Astrocyte of the hippocampus (primary cell): Measurements from ENCODE around the gene RYR2.
"Not testable (repeated sequence)": the region's sequence is repeated elsewhere in the genome, so short reads cannot be mapped to it uniquely, and the experiment has no call there.

Experiments used
- DNase-seq: peaks from one replicate; pipeline ENCODE4 v3.0.0; 2011; ENCODE audit warnings: low read depth, low spot score

RYR2 gene

DNA sequence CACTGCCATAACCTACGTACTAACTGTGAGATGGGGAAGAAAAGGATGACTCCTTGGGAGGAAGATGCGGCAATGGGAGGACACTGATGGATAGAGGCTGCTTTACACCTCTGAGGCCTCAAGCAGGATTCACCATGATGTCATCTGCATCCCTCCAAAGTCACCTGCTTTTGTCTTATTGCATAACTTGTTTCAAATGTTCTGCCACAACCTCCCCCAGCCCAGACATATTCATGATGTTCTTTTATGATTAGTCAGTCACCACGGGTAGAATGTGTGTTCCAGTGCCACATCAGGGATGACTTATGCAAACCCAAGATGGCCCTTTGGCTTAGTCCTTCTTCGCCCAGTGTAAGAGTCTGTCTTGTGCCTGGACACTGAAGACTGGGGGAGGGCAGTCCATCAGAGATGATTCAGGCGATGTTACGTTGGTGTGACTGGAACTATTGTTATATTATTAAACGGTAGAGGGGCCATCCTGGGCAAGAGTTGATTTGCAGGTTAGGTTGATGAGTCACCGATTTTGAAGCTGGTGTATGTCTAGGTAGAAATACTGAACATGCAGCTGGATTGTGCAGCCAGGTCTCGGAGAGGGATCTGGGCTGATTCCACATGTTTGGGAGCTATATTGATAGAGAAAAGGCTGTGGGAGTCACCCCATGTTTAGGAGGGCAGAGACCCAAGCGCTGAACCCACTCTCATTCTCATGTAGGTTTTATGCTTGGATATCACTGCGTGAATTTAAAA is 32.6 kb downstream of the RYR2 start:
- no peak for DNase-seq

DNA sequence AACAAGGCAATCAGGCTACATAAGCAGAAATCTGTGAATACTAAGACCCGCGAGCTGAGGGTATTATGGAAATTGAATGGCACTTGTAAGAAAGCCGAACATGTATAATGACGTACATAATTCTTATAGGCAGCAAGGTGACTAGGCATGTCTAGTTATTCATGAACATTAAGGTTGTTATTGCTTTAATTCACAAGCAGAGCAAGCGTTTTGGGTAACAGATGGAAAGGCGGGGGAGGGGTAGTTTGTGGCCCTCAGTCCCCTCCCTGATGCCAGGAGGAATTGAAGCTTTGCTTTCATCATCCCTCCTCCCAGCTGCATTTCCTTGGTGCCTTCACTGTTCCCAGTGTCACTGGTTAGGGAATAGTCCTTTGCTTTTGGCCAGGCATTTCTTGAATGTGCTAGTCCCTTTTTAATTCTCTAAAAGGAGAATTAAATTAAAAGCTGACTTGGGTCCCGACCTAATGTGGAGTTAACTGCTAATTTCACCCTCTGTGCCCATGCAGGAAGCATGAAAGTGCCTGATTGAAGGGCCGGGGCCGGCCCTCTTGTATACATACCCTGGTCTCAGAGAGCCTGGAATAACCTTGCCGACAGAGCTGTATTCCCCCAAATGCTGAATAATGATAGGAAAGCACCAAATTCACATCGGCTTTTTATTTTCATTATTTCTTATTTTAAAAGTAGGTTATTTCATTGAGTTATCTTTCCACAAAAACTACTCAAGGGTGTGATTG is 42.5 kb downstream of the RYR2 start:
- DNase-seq: no peak

DNA sequence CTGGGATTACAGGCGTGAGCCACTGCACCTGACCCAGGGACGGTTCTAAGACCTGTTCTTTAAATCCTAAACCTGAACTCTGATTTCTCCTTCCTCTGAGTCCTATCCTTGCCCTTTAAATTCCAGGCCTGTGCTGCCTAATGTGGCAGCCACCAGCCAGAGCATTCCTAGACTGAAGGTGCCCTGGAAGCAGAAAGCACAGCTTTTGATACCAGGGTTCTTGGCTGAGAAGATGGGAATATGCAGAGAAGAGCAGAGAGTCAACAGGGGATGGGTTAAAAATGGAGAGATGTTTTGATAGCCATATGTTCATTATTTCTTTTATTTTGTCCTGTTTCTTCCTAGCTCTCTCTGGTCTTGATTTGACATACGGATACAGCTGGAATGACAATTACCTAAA is 49.7 kb downstream of the RYR2 start:
- no peak for DNase-seq

DNA sequence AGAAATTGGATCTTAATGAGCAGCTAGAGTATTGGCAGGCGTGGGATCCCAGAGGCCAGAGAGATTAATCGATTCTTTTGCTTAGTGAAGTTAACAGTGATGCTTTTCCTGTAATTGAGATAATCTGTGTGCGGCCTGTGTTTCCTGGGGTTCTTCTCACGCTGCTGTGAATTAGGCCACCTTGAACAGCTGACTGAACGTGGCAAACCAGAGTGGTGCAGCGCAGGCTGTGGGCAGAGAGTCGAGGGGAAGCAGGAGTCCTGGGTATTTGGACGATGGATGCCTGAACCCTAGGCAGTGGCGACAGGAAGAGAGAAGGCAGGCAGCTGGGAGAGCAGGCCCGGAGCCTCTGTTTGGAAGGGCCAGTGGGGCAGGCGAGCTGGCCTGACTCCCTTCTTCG is 51.7 kb downstream of the RYR2 start:
- DNase-seq: no peak

DNA sequence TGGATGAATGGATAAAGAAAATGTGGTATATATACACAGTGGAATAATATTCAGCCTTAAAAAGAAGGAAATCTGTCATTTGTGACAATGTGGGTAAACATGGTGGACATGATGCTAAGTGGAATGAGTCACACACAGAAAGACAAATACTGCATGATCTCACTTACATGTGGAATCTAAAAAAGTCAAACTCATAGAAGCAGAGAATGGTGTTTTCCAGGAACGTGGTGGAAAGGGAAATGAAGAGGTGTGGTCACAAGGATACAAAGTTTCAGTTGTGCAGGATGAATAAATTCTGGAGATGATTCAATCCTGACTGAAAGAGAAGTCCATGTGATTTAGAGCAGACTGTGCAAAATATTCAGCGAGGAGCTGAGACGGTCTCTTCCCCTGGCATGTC is 56.6 kb downstream of the RYR2 start:
- no peak for DNase-seq

DNA sequence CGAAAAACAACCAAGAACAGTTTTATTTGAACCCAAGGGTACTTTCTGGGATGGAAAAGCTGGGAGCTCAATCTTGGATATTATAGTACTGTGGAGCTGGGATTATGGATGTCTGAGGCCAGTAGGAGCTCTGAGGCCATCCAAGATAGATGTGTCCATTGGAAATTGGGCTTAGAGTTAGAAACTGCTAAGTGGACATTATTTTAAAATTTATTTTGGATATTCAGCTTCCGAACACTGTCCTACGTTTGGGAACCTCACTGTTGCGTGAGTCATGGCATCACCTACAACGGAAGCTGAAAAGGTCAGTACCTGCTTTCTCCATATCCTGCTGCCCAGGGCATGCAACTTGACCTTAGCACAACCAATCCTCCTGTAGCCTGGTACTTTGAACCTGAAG is 61.0 kb downstream of the RYR2 start:
- DNase-seq: no peak

DNA sequence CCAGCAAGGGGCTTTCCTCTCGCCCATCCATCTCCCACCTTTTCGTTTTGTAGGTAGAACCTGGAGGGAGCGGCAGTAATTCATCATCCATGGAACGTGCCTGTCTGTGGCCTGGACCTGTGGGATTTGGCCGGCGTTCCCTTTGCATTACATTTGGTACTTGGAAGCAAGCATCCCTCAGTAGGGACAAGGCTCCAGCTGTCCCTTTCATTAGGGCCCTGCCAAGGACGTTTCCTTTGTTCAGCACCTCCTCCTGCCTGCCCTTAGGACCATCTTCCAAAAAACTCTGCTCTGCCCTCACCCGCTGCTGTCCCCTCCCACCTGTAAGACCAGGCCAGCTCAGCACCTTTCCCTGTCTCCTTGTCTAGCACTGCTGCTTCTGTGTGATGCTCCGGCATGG is 62.1 kb downstream of the RYR2 start:
- no peak for DNase-seq

DNA sequence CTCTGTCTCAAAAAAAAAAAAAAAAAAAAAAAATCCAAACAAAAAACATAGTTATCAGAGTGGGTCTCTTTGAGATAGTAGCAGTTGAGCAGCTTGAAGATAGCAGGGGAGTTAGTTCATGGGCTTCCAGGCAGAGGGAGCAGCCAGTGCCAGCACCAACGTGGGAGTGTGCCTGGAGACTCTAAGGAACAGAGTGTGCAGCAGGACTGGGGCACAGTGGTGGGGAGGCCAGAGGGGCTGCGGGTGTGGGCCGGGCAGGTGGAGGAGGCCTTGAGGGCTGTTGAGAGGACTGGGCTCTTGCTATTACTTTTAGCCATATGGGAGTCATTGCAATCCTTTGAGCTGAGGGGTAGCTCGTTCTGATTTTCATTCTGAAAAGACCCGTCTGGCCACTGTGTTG is 63.8 kb downstream of the RYR2 start:
- DNase-seq: no peak

DNA sequence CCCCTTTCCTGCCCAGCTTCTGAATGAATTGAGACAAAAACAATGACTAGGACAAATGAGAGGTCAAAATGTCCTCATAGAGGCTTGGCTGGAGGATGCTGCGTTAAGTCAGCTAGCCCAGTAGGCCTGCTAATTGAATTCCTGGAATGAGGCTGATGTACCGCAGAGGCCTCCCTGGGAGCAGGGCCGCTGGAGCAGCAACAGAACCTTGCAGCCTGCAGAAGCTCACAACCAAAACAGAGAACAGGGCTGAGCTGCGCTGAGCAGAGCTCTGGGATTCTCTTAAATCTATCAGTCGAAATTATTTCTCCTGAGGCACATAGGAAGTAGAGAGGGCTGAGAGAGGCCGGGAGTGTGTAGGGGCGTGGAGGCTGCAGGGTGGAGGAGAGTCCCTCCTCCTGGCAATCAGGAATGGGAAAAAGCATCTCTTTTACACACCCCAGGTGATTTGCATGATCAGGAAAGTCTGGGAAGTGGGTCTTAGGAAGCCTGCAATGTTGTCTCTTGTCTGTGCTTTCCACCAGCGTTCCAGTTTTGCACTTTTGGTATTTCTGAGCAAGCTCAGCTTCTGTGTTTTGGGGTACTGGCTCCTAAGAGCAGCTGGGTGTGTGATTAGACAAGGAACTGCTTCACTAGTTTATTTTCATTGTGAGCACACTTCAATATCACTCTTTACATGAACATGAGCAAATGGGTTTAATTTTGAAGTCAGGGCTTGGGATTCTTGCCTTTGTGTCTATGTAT is 66.5 kb downstream of the RYR2 start:
- DNase-seq: no peak

DNA sequence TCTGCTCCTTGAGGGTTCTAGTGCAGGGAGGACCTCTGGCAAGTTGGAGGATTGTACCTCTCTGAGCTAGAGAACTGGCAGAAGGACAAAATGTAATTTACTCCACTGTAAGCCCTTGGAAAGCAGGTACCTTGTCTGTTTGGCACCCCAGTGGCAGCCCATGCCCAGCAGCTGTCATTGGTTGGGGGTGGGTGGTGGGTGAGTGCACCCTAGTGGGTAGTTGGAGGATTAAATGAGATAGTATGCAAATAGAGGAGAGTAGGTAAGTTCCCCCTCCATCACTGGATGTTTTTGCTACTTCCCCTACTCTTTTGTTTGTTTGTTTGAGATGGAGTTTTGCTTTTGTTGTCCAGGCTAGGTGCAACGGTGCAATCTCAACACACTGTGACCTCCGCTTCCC is 69.8 kb downstream of the RYR2 start:
- no peak for DNase-seq

DNA sequence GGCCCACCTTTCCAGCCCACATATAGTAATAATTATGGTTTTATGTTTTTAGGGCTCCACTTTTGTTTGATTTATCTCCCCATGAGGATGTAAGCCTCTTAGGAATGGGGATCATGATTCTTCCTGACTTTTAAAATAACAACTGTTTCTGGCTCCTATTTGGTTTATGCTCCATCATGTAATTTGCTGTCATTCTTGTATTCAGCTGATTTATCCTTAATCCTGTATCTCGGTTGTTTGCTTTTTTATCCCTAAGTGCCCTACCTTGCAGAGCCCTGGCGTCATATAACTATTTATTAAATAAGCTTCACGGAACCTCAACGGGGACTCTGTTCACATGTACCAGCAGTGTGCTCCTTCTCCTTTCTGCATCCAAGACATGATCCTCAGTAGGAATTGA is 70.7 kb downstream of the RYR2 start:
- no peak for DNase-seq

DNA sequence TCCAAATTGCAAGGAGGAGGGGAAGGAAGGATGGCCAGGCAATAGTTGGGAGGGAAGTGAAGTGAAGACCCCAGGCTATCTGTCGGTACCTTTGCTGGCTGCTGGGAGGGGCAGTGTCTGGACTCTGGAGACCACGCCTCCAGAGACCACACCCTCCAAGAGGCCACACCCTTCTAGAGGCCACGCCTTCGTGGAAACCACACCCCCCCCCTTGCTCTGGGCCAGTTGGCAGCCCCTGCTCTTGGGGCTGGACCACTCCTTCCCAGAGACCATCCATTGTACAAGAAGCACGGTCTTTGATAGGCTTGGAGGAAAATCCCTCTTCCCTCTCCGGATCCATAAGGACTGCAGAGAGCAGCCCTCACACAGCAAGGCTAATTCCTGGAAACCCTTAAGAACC is 73.1 kb downstream of the RYR2 start:
- DNase-seq: no peak

DNA sequence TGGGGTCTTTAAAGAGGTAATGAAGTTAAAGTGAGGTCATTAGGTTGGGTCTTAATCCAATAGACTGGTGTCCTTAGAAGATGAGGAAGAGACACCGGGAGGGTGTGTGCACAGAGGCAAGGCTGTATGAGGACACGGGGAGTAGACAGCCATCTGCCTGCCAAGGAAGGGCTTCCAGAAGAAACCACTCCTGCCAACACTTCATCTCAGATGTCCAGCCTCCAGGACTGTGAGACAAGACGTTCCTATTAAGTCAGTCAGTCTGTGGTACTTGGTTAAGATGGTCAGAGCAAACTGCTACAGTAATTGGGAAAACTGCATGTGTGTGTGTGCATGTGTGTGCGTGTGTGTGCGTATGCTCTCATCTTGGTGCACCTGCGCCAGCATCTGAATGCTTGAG is 77.1 kb downstream of the RYR2 start:
- no peak for DNase-seq

DNA sequence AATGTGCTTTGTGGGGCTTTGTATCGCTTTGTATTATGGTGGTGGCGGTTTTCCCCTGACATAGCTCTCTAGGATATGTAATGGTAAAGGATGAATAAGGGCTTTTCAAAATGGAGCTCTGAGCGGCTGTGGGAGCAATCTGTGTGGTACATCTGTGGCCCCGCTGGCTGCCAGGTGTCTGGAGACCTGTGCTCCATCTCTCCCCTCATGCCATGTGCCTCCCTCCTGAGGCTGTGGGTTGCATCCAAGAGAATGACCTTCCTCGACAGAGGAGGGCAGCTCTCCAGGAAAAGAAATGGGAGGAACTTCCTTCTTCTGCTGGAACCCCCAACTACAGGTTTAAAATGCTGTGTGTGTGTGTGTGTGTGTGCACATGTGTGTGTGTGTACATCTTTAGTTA is 78.7 kb downstream of the RYR2 start:
- no peak for DNase-seq

DNA sequence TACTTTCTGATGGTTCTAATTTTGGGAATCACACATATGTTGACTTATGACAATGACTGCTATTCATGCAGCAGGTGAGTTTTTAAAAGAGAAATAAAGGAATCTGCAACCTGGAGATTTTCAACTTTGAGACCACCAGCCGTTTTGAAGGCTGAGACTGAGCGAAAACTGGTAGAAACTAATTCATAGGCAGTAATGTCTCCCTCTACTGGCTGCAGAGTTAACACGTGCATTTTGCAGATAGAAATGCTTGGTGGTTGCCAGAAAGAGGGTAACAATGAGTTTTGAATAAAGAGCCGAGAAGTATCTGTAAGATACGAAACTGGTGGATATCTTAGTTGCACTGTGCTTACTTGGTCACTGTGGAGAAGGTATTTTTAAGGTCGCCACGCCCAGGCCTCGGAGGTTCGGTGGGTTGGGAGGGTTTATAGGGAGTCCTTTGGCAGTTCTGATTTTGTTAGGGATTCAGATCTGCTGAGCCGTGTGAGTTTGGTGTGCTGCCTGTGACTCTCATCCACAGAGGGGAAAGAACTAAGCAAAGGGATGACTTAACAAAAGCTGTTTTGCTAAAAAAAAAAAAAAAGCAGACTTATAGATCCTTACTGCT is 83.0 kb downstream of the RYR2 start:
- no peak for DNase-seq

DNA sequence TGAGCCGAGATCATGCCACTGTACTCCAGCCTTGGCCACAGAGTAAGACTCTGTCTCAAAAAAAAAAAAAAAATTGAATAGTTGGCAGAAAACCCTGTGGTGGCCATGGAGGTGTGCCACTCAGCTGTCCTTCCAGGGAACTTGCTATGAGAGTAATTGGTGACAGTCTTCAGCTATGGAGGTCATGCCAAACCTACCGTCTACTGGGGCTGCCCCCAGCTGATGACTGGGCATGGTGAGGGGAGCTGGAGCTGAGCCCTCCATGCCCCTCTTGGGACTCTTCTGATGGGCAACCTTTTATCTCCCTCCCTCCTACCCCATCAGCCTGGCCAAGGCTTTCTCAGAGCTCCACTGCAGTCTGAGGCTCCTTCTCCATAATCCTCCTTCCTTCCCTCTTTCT is 84.2 kb downstream of the RYR2 start:
- no peak for DNase-seq

DNA sequence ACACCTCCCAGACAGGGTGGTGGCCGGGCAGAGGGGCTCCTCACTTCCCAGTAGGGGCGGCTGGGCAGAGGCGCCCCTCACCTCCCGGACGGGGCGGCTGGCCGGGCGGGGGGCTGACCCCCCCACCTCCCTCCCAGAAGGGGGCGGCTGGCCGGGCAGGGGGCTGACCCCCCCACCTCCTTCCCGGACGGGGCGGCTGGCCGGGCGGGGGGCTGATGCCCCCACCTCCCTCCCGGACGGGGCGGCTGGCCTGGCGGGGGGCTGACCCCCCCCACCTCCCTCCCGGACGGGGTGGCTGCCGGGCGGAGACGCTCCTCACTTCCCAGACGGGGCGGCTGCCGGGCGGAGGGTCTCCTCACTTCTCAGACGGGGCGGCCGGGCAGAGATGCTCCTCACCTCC is 85.3 kb downstream of the RYR2 start:
- DNase-seq: not testable (repeated sequence)

DNA sequence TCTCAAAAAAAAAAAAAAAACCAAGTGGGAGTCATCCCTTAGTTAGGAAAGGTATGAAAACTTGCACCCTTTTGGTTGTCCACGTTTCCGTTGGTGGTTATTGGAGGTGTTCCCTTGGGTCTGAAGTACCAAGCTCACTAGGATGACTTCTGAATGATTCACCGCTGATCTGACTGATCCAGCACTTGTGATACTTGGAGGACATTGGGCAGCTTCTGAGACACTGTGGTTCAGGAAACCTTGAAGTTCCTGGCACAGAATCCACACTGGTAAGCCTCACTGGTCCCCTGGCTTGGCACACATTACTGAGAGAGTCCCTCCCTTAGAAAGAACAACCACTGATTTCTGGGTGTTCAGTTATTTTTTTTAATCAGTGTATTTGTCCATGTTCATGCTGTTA is 91.9 kb downstream of the RYR2 start:
- no peak for DNase-seq

DNA sequence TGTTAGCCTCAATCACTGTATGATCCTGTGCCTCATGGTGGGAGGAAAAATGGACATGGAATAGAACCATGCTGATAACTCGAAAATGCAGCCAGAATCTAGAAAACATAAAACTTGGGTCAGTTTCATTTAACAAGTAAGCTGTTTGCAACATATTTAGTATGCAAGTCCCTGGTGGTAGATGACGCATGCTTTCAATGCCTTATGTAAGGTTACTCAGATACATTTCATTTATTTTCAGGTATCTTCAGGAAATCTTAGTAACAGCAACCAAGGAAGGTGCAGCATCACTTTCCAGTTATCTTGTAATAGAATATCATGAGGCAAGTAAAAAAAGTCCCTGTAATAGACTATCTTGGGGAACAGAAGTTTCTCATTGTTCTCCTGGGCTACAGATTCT is 92.9 kb downstream of the RYR2 start:
- no peak for DNase-seq

DNA sequence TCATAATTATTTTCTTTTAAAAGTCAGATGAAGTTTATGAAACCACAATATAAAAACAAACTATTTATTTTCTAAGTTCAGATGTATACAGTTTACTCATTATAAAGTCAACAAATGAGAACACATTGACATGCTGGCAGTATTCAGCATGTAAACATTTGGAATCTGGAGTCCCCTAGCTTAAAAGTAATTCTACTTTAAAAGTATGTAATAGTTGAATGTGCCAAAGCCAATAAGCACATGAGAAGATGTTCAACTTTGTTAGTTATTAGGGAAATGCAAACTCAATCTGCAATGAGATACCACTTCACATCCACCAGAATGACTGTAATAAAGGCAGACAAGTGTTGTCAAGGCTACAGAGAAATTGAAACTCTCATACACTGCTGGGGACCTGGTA is 96.6 kb downstream of the RYR2 start:
- no peak for DNase-seq

DNA sequence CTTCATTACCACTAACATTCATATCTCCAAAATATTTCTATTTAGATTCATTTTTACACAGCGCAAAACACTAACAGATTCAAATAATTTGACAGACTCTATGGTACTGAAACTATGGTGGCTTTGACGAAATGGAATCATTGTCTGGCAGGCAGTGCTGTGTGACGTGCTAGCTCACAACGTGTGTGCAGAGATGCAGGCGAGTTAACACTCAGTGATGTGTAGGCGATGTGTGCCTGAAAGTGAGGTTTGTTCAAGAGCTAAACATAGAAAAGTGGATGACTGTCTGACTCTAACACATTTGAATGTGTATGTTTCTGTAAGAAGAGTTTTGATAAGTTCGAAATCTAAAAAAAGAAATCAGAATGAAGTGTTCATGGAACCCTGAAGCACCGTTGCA is 97.7 kb downstream of the RYR2 start:
- DNase-seq: no peak

DNA sequence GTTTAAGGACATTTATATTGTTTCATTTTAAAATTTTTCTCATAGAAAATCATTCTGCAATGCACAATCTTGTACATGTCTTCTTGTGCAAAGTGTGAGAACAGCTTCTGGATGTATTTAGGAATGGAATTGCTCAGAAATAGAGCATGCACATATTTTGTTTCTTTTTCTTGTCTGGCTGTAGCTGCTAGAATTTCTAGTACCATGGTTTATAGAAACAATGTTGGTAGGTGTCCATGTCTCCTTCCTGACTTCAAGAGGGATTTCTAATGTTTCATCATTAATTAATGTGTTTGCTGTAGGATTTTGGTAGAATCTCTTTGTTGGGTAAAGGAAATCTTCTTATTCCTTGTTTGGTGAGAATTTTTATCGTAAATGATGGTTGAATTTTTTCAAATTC is 99.0 kb downstream of the RYR2 start:
- no peak for DNase-seq
